GM23248 (cell line): Measurements from ENCODE around the gene APEH. TPM values are rescaled to one million over a fixed set of nuclear protein-coding genes. Genes with fewer than 3 reads are reported as not detected.

Experiments
- DNase-seq: peaks from one replicate; pipeline ENCODE4 v3.0.0-alpha.2; 2015
- H2AFZ ChIP-seq: fragments of 200-600 bp; sonication (generic); 2 replicates; pipeline ENCODE4 v1.6.1; 2016; ENCODE audit warnings: antibody characterized with exemption
- H3F3A ChIP-seq: fragments of 200-600 bp; sonication (generic); 2 replicates; pipeline ENCODE4 v1.6.1; 2016; ENCODE audit warnings: mild to moderate bottlenecking, antibody characterized with exemption, mixed run types; ENCODE audit not compliant: insufficient read depth
- H3K27ac ChIP-seq: fragments of 200-600 bp; sonication (generic); 2 replicates; pipeline ENCODE4 v1.5.1; 2016; ENCODE audit warnings: mild to moderate bottlenecking
- H3K27me3 ChIP-seq: fragments of 200-600 bp; sonication (generic); replicated peaks from 2 replicates; pipeline ENCODE4 v1.6.1; 2016; ENCODE audit warnings: mild to moderate bottlenecking; ENCODE audit not compliant: insufficient read depth
- H3K36me3 ChIP-seq: fragments of 200-600 bp; sonication (generic); 2 replicates; pipeline ENCODE4 v1.6.1; 2016; ENCODE audit warnings: low read depth, mild to moderate bottlenecking
- H3K4me1 ChIP-seq: fragments of 200-600 bp; sonication (generic); 2 replicates; pipeline ENCODE4 v1.6.1; 2016; ENCODE audit warnings: mild to moderate bottlenecking; ENCODE audit not compliant: insufficient read depth
- H3K4me2 ChIP-seq: fragments of 200-600 bp; sonication (generic); one replicate; pipeline ENCODE4 v1.6.1; 2016; ENCODE audit warnings: mild to moderate bottlenecking; ENCODE audit not compliant: unreplicated experiment
- H3K4me3 ChIP-seq: fragments of 200-600 bp; sonication (generic); 2 replicates; pipeline ENCODE4 v1.5.1; 2016; ENCODE audit warnings: mild to moderate bottlenecking
- H3K79me2 ChIP-seq: fragments of 200-600 bp; sonication (generic); 2 replicates; pipeline ENCODE4 v1.6.1; 2016; ENCODE audit warnings: mild to moderate bottlenecking; ENCODE audit not compliant: insufficient read depth
- H3K9ac ChIP-seq: fragments of 200-600 bp; sonication (generic); 2 replicates; pipeline ENCODE4 v1.6.1; 2016; ENCODE audit warnings: mild to moderate bottlenecking
- H3K9me2 ChIP-seq: fragments of 200-600 bp; sonication (generic); 2 replicates; pipeline ENCODE4 v1.6.1; 2016; ENCODE audit warnings: mixed run types, mild to moderate bottlenecking, moderate library complexity; ENCODE audit not compliant: insufficient read depth
- H3K9me3 ChIP-seq: fragments of 200-600 bp; sonication (generic); one replicate; pipeline ENCODE4 v1.6.1; 2017; ENCODE audit warnings: low read depth
- H4K20me1 ChIP-seq: fragments of 200-600 bp; sonication (generic); 2 replicates; pipeline ENCODE4 v1.6.0; 2016; ENCODE audit not compliant: insufficient read depth
- EZH2 ChIP-seq: fragments of 200-600 bp; sonication (generic); IDR thresholded peaks from 2 replicates; pipeline ENCODE4 v1.6.1; 2018; ENCODE audit warnings: antibody characterized with exemption, mild to moderate bottlenecking; ENCODE audit not compliant: insufficient read depth, poor library complexity, severe bottlenecking
- EZH2phosphoT487 ChIP-seq: fragments of 200-600 bp; sonication (generic); IDR thresholded peaks from 2 replicates; pipeline ENCODE4 v1.6.1; 2018; ENCODE audit warnings: antibody characterized with exemption, moderate library complexity, mild to moderate bottlenecking, low read depth; ENCODE audit not compliant: insufficient read depth
- WGBS, 2 experiments: methylation state at CpG; one replicate each; pipeline ENCODE4 v1.1.6; 2015 to 2017; ENCODE audit warnings: low lambda C conversion rate in 2 of 2, low coverage in 1 of 2; ENCODE audit errors: missing lambda C conversion rate in 2 of 2; 5-methylcytosine and 5-hydroxymethylcytosine counted together
- in situ Hi-C: fragments of 300-500 bp; cut with MboI; formaldehyde crosslinking; loops from 2 replicates; pipeline ENCODE4 v1.15.0; 2020
- polyA plus RNA-seq: library from polyadenylated mRNA; unstranded; fragments of >200 nt; fragmentation: Nextera tagmentation; extraction: Ambion mirVana; gene quantifications from 2 replicates; pipeline ENCODE4 v1.2.1, GENCODE V29; 2016
- total RNA-seq: library from RNA; depleted of rRNA; stranded (reverse); fragments of >200 nt; shearing (Covaris generic); gene quantifications from 2 replicates; pipeline ENCODE4 v1.2.3, GENCODE V29; 2014

The APEH gene
- total and polyA plus RNA-seq, 2 experiments from 2014 or later = 89.1 to 108 TPM

- no peak overlapping the region for H2AFZ ChIP-seq
- H3K9me2 ChIP-seq = no peaks in the 10 kb centered on the region
- no peak overlapping the region for H3K9ac ChIP-seq
- DNase-seq = no peak
- no peaks in the 10 kb centered on the region for H4K20me1 ChIP-seq
- 89 to 92% methylated on average over 13 of the region's 13 CpGs for WGBS, 2 experiments
- no peak overlapping the region for H3K4me3 ChIP-seq
- no peak overlapping the region for H3K27ac ChIP-seq
- no peaks in the 10 kb centered on the region for H3K4me1 ChIP-seq
- H3F3A ChIP-seq = 0 out of 2 replicates have a peak, but pooled peaks cover 2% of the 10 kb centered on the region
- no peaks in the 10 kb centered on the region for H3K79me2 ChIP-seq
- in situ Hi-C loops = no loop called here
- H3K27me3 ChIP-seq = no peaks in the 10 kb centered on the region
- no peaks in the 10 kb centered on the region for H3K36me3 ChIP-seq
- TF ChIP-seq EZH2 = no peak
- no peak for TF ChIP-seq EZH2phosphoT487
- no peaks in the 10 kb centered on the region for H3K9me3 ChIP-seq
- no peak overlapping the region for H3K4me2 ChIP-seq
Measured at GRCh38 chr3:49714728-49715550, 40.8 kb downstream of the APEH start.

GRCh38 chr3:49715611-49716121 lies 41.5 kb downstream of the APEH start:
- H3K9me3 ChIP-seq = no peaks in the 10 kb centered on the region
- no peaks in the 10 kb centered on the region for H3K79me2 ChIP-seq
- no peak overlapping the region for H3K4me3 ChIP-seq
- H2AFZ ChIP-seq = no peak overlapping the region
- no peaks in the 10 kb centered on the region for H3K4me1 ChIP-seq
- no peak overlapping the region for H3K9ac ChIP-seq
- H3K9me2 ChIP-seq = no peaks in the 10 kb centered on the region
- in situ Hi-C loops = no loop called here
- no peaks in the 10 kb centered on the region for H4K20me1 ChIP-seq
- H3K4me2 ChIP-seq = no peak overlapping the region
- no peak overlapping the region for H3K27ac ChIP-seq
- H3K36me3 ChIP-seq = no peaks in the 10 kb centered on the region
- H3K27me3 ChIP-seq = no peaks in the 10 kb centered on the region
- WGBS, 2 experiments = 87 to 94% methylated on average over 13 of the region's 13 CpGs
- no peak for DNase-seq
- TF ChIP-seq EZH2phosphoT487 (no peak), EZH2 (no peak)
- 0 out of 2 replicates have a peak, but pooled peaks cover 9% of the 10 kb centered on the region for H3F3A ChIP-seq

GRCh38 chr3:49716169-49716568 lies 42.0 kb downstream of the APEH start:
- in situ Hi-C loops = no loop called here
- Histone ChIP-seq H3K4me2 (no peak overlapping the region), H3K4me1 (no peaks in the 10 kb centered on the region), H3K36me3 (no peaks in the 10 kb centered on the region), H3K9ac (no peak overlapping the region), H4K20me1 (no peaks in the 10 kb centered on the region), H2AFZ (no peak overlapping the region), H3K4me3 (no peak overlapping the region), H3K27me3 (no peaks in the 10 kb centered on the region), H3F3A (0 out of 2 replicates have a peak, but pooled peaks cover 10% of the 10 kb centered on the region), H3K9me2 (no peaks in the 10 kb centered on the region), H3K27ac (no peak overlapping the region), H3K79me2 (no peaks in the 10 kb centered on the region), H3K9me3 (no peaks in the 10 kb centered on the region)
- DNase-seq = no peak
- whole genome bisulfite sequencing, 2 experiments = 94 to 96% methylated on average over 7 of the region's 7 CpGs
- no peak for TF ChIP-seq EZH2phosphoT487
- TF ChIP-seq EZH2 = no peak

GRCh38 chr3:49716691-49717210 lies 42.6 kb downstream of the APEH start:
- no peak for DNase-seq
- no peaks in the 10 kb centered on the region for H3K9me2 ChIP-seq
- no peaks in the 10 kb centered on the region for H3K9me3 ChIP-seq

More at GRCh38 chr3:49716691-49717210, 42.6 kb downstream of the APEH start:
- H3K36me3 ChIP-seq = no peaks in the 10 kb centered on the region
- no peak overlapping the region for H3K4me3 ChIP-seq
- no peaks in the 10 kb centered on the region for H3K79me2 ChIP-seq
- no peaks in the 10 kb centered on the region for H3K4me1 ChIP-seq
- no peak overlapping the region for H3K27ac ChIP-seq
- in situ Hi-C loops = no loop called here
- H2AFZ ChIP-seq = no peak overlapping the region
- H3K9ac ChIP-seq = no peak overlapping the region
- TF ChIP-seq EZH2phosphoT487 (no peak), EZH2 (no peak)
- H3F3A ChIP-seq = 0 out of 2 replicates have a peak, but pooled peaks cover 10% of the 10 kb centered on the region
- H3K4me2 ChIP-seq = no peak overlapping the region
- no peaks in the 10 kb centered on the region for H4K20me1 ChIP-seq
- no peaks in the 10 kb centered on the region for H3K27me3 ChIP-seq
- 83 to 89% methylated on average over 16 of the region's 16 CpGs for WGBS, 2 experiments
